Putamen (tissue), 1 donor: Measurements from ENCODE around the gene ZNF584.

ENCODE experiments used
- DNase-seq: peaks from one replicate; pipeline ENCODE4 v3.0.0-alpha.2; 2016; ENCODE audit warnings: low spot score

Gene ZNF584

GRCh38 chr19:58466089-58466759, 57.8 kb downstream of the ZNF584 start:
- DNase-seq = no peak

GRCh38 chr19:58466760-58467589, 58.5 kb downstream of the ZNF584 start, which contains the start of gene ZNF324:
Gene ZNF324 (plus strand): TSS chr19:58467080. CDS start chr19:58469186, 2,106 bp downstream.
- DNase-seq = peak; percentile 97
